Activated T-helper 1 cell treated with anti-CD3 and anti-CD28 coated beads, Interleukin-2, amount 50 U/mL, for 16 hours (primary cell): ENCODE measurements around the gene URAD.

ENCODE experiments used
- DNase-seq, 2 donors: peaks; one replicate each; pipeline ENCODE4 v3.0.0-alpha.2; 2020; ENCODE audit warnings: low read depth in 1 of 2, low spot score in 1 of 2

Gene URAD

DNA sequence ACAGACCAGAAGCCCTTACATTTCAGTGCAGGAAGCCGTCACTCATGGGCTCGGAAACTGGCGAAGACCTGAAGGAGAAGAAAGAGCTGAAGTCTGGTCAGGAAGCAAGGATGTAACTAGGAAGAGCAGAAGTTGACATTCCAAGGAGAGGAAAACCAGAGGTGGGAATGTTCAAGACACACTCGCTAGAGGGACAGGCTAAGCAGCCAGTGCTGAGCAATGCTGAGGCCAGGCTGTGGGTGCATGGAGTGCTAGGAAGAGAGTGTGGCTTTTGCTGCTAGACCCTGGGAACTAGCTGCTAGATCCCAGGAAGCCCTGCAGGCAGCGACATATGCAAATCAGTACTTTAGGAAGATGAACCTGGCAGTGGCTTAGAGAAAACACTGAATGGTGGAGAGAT is 12.1 kb upstream of the URAD start:
- no peak for DNase-seq

DNA sequence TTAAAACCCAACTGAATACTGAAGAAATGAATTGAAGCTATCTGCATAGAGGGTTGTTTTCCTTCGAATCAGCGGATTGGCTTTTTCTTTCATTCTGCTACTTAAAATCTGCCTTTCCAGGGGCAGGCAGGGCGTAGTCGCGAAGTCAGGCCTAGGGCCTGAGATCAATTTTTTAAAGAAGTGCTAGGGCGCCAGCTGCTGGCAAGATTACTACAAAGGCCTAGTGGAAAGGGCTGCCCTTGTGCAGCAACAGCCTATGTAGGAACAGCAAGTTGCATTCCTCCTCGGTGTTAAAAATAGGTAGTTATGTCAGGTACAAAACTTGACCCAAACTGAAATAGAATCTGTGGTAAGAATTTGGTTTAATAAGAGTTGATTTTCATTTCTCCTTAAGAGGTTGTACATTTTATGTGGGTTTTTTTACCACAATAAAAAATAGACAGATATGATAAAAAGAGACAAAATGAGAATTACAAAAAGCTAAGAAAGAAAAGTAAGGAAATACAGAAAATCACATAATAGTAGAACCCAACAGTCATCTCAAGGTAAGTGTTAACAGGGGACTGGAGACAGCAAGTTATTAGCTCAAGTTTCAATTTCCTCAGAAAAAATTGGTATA is 9.5 kb upstream of the URAD start:
- DNase-seq: no peak

DNA sequence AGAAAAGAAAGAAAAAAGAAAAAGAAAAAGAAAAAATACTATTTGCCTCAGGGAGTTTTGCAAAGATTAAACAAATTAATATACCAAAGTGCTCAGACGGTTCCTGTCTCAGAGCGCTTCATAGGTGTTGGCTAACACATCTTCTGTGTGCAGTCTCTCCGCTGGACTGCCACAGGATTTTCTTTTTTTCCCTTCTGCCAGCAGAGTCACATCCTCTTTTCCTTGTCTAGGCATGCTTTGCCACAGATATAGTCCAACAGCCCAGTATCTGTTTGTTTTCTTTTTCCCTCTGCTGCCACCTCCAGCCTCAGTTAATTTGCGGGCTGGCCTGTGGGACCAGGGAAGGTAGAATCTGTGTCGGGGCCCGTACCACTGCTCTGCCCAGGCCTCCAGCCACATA is 3.4 kb upstream of the URAD start:
- no peak for DNase-seq

DNA sequence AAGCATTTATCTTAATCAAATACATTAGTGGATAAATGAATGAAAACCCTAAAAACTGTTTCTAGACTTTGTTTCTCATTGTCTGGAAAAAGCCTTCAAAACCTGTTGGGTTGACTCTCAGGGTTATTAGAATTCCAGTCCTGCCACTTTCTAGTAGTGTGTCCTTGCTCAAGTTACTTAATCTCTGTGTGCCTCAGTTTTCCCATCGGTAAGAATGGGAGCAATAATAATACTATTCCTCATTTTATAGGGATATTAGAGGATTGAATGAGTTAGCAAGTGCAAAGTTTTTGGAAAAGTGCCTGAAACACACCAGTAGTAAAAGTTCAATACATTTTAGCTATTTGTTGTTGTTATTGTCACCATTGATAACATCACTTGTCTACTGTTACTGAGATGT is 2.9 kb downstream of the URAD start:
- no peak for DNase-seq

DNA sequence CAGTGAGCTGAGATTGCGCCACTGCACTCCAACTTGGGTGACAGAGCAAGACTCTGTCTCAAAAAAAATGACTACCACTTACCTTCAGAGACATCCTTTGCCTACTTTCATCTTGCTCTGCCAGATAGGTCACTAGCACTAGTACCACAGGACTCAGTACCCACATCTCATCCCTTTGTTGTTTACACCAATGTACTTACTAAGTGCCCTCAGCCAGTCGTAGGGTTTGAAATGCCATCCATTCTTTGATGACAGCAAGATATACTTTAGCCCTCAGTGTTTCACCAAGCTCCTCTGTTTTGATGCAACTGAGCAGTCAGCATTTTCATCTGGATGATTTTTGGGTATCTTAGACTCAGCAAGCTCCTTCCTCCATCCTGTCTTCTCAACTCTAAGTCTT is 6.1 kb downstream of the URAD start:
- DNase-seq: no peak

DNA sequence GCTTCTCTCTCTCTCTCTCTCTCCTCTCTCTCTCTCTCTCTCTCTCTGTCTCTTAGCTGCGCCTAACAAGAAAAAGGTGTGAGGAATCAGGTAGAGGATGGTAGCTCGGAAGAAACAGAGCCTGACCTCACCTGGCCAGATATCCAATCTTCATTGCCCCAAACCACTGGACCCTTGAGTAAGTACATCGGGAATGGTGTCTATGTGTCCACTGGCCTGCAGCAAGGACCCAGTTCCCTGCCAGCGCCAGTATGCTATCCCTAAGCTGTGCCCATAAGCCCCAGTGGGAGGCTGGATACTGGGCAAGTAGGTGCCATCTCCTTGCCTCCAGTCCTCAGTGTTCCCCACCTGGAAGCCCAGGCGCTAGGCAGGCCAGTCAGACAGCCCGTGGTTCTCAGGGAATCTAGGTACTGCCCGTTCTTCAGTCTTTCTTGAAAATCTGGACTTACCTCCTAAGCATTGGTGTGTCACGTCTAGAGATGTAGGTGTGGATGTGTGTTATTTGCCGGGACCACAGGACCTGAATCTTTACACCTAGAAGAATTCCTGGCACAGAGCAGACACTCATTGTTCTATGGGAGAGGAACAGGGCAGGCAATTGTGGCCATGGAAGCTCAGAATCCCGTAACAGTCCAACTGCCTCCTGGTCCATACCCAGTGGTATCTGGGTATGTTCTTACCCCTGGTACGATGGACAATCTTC is 7.3 kb downstream of the URAD start:
- DNase-seq: no peak

DNA sequence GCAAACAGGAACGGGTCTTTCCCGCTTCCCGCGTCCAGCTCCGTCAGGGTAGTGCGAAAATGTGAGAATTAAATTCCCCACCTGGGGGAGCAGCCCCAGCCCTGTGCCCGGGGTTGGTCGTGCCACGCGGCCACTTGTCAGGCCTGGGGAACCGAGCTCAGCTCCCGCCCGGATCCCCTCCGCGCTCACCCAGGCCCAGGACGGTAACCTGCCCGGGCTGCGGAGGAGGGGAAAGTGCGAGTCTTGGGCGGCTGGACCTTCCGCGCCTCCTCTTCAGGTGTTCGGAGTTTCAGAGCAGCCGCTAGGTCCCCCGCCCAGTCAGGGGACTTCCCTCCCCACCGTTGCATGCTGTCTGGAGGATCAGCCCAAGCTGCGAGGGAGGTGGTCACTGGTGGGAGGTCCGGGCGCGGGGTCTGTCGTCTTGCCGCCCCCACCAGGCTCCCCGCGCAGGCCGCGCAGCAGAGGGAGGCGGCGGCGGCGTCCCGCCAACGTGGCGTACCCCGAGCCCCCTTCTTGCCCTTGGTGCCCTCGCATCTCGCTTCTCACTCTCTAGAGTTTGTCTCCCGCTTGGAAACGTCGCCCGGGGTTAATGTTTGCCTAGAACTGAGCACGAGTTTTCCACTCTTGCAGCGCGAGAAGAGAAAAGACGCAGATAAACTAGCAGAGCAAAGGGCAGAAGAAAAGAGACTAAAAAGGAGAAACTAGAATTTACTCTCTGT is 8.1 kb downstream of the URAD start:
- DNase-seq: no peak

DNA sequence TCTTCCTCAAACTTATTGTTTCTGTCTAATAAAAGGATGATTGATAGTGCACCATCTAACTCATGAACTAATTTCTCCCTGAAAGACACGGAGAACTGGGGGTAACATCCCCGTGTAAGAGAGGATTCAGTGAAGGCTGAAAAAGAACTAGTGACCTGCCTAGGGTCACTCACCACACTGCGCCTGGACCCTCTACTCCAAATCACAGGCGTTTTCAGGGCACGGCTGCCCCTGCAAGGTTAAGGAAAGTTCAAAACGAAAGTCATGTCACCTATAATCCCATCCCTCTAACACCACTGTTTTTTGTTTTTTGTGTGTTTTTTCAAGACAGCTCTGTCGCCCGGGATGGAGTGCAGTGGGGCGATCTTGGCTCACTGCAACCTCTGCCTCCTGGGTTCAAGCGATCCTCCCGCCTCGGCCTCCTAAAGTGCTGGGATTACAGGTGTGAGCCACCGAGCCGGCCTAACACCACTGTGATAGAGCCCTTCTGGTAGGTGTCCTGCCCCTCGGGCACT is 8.7 kb downstream of the URAD start:
- no peak for DNase-seq

DNA sequence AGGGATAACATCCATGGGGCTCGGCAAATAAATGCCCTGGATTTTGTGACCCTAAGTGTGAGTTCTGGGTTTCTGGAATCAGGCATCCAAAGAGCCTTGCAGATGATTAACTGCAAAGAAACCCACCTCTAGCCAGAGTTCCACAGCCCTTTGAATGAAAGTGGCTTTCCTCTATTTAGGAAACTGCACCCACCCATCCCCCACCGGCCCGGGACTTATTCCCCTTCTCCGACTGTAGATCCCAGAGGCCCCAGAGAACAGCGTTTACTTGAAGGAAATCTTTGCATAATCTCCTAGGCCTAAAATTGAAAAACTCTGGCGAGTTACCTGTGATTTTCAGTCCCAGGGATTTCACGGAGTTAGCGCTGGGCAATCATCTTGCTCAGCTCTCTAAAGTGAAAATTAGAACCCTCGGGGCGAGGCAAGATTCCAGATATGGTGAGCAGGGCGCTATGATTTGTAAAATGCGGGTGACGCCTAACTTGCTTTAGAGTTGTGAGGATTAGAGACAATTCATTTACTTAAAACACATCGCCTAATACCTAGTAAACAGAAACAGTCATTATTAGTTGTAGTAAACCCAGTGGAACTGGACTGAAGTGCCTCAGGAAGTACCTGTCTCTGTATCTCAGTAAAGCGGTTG is 9.4 kb downstream of the URAD start:
- DNase-seq: no peak

DNA sequence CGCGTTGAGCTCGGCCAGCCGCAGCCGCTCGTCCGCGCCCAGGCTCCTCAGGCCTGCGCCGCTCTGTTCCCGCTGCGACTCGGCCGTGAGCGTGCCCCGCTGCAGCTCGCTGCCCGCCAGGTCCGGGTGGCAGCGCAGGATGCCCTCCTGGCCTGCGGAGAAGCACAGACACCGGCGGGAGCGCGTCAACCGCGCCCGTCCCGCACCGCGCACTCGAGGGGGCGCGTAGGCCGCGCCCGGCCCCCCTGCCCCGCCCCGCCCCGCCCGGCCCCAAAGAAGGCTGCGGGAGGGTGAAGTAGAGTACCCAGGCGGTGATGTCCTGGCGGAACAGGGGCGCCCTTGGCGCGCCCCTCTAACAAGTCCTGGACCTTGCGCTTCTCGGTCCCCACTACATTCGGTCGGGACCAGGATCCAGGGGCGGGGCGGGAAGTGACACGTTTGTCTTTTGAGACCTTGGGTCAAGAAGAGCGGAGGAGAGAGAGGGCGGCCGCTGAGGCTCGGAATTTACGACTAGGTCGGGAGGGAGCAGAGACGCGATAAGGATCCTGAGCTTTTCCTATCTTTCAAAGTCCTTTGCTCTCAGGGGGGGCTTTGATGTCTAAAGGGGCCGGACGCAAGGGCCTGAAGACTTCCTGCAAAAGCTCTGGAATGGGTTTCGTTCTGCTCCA is 10.1 kb downstream of the URAD start:
- no peak for DNase-seq

DNA sequence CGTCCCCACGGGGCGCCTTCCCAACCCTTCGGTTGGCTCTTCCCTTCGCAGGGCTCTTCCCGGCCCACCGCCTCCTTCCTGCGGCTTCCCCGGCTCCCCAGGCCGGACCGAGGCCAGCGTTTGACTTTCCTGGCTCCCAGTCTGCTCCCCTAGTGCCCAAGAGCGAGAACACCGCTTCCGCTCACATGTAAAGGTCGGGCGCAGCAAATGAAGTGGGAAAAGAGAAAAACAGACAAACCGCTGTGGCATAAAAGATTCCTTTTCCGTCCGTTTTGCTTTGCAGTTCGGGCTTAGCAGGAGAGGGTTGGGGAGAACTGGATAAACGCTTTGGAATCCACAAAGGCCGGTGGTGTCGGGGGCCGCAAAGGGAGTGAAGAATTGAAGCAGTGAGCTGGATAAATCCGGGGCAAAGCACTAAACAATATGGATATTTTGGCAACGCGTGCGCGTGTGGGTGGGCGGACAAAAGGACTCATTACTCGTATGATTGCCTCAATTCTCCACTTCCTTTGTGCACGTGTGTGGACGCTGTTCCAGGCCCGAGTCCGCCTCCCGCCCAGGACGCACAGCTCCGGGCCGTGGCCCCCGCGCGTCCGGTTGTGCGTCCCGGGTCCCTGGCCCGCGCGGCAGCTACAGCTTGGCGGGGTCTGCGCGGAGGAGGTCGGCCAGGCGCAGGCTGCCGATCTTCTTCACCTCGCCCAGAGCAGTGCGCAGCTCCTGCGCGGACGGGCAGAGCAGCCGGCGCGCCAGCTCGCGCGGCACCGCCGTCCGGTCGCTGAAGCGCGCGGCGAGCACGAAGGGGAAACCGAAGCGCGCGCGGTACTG is 10.8 kb downstream of the URAD start:
- no peak for DNase-seq

DNA sequence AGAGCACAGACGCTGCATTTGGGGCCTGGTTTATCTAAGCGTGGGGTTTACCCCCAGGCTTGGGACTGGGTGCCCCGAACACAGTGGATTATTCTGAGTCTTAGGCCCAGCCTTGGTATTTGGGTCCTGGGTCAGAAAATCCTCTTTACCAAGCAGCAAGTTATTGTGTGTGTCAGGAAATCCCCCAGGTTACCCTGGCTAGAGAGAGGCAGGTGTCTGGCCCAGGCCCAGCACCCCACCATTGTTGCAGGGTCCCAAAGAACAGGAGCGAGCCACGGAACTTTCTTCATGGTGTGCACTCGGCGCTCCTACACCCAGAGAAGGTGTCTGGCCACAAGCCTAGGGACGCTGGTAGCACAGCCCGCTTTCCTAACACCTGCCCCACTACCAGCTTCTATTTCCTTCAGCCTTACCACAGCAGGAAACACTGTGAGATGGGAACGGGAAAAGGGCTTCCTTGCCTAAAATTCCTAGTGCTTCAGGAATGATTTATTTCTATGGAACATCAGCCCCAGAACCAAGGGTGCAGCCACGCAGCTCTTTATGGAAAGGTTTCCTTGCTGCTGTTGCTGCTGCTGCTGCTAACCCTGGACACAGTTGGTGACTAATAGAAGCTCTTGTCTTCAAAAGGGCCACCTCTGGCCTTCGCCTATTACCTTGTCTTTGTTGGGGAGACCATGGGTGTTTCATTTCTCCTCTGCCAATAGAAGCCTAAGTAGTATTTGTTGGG is 12.0 kb downstream of the URAD start:
- DNase-seq: no peak

DNA sequence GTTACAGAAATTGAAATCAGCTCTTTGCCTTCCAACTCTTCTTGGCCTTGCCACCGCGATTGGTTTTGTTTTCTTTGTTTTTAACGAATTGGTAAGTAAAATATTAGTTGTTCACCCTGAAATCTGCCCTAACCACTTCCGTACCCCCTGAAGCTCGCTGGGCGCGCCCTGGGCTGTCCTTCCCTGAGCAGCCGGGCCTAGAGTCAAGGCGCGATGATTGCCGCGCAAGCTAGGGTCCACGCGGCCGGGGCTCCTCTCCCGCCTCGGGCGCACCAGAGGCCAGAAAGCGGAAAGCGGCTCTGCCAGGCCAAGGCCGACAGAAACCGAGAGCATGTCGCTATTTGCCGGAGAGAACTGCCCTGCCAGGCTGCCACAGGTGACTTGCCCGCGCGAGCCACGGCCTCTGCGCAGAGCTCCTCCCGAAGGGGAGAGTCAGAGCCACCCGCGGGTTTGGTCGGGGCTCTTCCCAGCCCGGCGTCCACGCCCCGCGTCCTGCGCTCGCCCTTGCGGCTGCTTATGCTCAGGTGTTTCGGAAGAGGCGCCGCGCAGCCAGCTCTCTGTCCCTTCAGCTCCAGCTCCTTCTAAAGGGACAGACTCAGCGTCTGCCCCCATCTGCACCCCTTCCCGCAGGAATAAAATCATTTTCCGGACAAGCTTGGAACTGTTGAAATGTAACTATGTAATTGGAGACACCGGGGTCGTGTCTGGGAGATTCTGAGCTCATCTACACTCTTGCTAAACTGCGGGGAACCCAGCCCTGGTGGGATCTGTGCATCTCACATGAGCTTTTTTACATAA is 12.7 kb downstream of the URAD start:
- DNase-seq: no peak

DNA sequence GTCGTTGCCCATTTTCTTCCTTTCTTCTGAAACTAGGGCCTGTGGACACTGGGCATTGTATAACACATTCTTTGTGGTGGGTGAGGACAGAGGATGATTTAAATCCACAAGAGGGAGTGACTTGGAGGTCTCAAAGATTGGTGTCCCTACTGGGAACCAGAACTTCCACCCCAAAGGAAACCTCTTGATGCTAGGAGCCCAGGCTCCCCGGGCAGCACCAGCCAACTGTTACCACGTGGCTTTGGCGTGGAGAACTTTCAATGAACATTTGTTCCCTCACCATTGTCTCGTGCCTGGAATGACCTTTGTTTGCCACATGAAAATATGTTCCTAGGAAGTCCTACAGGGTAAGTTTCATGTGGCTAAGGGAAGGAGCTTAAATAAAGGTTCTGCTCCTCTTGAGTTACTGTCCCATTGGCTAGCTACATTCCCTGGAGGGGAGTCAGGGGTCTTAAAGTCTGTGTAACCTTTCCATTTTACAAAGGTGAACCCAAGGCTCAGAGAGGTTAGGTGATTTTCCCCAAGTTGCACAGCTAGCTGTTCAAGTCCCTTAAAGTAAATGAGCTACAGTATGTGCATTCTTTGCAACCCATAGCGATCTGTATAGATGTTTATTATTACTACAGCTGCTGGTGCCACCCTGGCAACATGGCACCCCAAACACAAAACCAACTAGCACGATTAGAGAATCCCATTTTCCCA is 14.4 kb downstream of the URAD start:
- DNase-seq: no peak

DNA sequence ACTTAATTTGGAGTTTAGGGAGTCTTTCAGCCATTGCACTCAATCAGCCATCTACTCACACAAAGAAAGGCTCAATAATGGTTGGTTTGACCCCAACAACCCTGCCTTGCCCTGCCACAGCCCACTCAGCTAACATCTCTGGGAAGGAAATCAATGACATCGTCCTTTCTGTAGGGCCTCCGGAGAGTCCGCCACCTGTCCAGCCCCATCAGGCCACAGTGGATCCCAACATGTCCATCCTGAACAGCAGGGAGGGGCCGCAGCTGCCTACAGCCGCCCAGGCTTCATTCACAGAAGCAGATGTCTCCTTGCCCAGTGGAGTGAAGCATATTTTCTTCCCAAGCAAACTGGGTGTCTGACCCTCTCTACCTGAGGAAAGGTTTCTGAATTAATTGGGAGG is 15.2 kb downstream of the URAD start:
- DNase-seq: no peak

DNA sequence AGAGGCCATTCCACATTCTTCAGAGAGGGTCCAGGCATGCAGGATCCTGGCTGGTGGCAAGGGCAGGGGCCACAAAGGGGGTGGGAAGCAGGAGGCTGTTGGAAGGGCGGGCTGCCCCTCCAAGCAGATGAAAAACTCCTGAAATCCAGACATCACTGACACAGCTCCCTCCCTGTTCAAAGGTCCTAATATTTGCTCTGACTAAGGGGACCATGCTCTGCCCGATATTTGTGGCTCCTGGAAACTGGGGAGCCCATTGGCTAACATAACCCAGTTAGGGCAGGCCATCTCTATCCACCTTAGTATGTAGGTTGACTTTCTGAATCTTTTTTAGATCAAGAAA is 16.0 kb downstream of the URAD start:
- DNase-seq: no peak

DNA sequence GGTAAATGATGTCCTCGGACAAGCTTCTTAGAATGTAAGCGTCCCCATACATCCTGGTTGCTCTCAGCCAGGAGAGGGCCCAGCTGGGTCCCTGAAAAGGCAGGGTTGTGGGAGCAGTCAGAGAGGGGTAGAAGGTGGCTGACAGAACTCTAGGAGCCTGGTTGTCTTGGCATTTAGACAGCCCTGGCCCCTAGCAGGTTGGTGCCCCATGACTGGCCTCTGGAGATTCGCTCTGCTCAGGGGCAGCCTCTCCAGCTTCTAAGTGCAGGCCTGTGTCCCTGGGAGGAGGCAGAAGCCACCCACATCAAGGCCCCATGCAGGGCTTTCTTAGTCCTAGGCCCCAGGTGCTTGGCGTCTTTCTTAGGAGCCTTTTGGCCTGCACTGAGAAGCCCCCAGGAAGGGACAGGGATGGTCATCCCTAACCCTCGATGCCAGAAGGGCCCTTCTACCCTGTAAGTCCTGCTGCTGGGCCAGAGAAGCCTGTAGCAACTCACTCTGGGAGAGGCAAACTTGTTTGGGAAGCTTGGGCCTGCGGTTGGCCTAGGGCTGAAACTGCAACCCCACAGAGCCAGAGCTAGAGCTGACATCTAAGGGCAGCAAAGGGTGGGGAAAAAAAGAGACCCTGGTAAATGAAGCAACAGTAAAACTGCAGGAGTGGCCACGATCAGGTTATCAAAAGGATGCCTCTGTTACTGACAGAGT is 16.6 kb downstream of the URAD start:
- no peak for DNase-seq

DNA sequence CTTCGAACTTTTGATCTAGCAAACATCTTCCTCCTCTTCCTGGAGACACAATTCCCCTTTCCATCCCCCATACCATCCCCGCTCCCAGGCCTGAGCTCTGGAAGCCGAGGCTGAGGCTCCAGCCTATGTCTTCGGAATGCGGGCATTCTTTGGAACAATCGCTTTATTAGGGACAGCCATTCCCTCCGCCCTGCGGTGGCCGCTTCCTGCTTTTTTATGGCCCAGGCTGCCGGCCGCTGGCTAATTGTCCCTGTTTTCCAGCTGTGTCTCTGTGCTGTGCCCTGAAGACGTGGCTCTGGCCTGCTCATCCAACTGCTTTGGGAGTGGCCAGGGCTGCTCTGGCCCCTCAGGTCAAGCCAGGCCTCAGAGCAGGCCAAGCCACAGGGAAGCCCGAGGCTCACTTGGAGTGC is 17.3 kb downstream of the URAD start:
- DNase-seq: no peak
